ENCODE data around the gene ZNF146. TPM values are rescaled to one million over a fixed set of nuclear protein-coding genes. Genes with fewer than 3 reads are reported as not detected.

The ZNF146 gene
- polyA plus RNA-seq, 1 donor (not counting 4 experiments of a cell fraction or from before 2014, with no cell fraction given), result 82.6 TPM

- FAIRE-seq (no peak), DNase-seq (ENCODE audit: low read depth, low spot score) (no peak)
- no peaks in the 10 kb centered on the region for H3K9me1 ChIP-seq (ENCODE audit: control insufficient read depth, extremely low read depth, insufficient read depth, low read length)
- H3K9me3 ChIP-seq (ENCODE audit: control insufficient read depth, low read depth, low read length), result no peaks in the 10 kb centered on the region
- no peak overlapping the region for H3K4me3 ChIP-seq (ENCODE audit: control insufficient read depth in 2 of 3, extremely low read depth in 1 of 3, insufficient read depth in 2 of 3, low read depth in 1 of 3, low read length in 3 of 3)
- dilution Hi-C loops (cut with MboI; ENCODE audit: extremely low pct_ligation_motif_present, low sequenced_read_pairs), result no loop called here
- H3K4me1 ChIP-seq (ENCODE audit: control insufficient read depth, extremely low read depth, insufficient read depth, low read length), result no peaks in the 10 kb centered on the region
- H4K20me1 ChIP-seq (ENCODE audit: control insufficient read depth, extremely low read depth, insufficient read depth, low read length), result no peaks in the 10 kb centered on the region
- no peak overlapping the region for H3K27ac ChIP-seq (ENCODE audit: control insufficient read depth, insufficient read depth, low read length)
- no peak overlapping the region for H2AFZ ChIP-seq (ENCODE audit: control insufficient read depth, low read length)
- TF ChIP-seq EZH2 (IDR thresholded peaks at IDR 0.05; ENCODE audit: low read length), result no peak
- no peak for TF ChIP-seq CTCF (optimal IDR thresholded peaks at IDR 0.05 in 1 of 3, IDR thresholded peaks at IDR 0.05 in 1 of 3, conservative IDR thresholded peaks at IDR 0.05 in 1 of 3; ENCODE audit: extremely low read depth in 1 of 3, insufficient read depth in 2 of 3, low read length in 3 of 3)
- no peaks in the 10 kb centered on the region for H3K27me3 ChIP-seq (ENCODE audit: control insufficient read depth, extremely low read depth, insufficient read depth, low read length)
- no peaks in the 10 kb centered on the region for H3K79me2 ChIP-seq (ENCODE audit: control insufficient read depth, insufficient read depth, low read length)
- no peak overlapping the region for H3K9ac ChIP-seq (ENCODE audit: control insufficient read depth, extremely low read depth, insufficient read depth, low read length)
- no peak overlapping the region for H3K4me2 ChIP-seq (ENCODE audit: control insufficient read depth, extremely low read depth, insufficient read depth, low read depth, low read length)
- H3K36me3 ChIP-seq (ENCODE audit: control insufficient read depth in 2 of 2, extremely low read depth in 1 of 2, insufficient read depth in 2 of 2, low read length in 2 of 2), result no peaks in the 10 kb centered on the region
Observed at GRCh38 chr19:36257520-36257876, 42.6 kb downstream of the ZNF146 start.

GRCh38 chr19:36258028-36258875, 43.3 kb downstream of the ZNF146 start:
- Histone ChIP-seq H3K27me3 (ENCODE audit: control insufficient read depth, extremely low read depth, insufficient read depth, low read length) (no peaks in the 10 kb centered on the region), H3K27ac (ENCODE audit: control insufficient read depth, insufficient read depth, low read length) (no peak overlapping the region), H4K20me1 (ENCODE audit: control insufficient read depth, extremely low read depth, insufficient read depth, low read length) (no peaks in the 10 kb centered on the region), H3K9me3 (ENCODE audit: control insufficient read depth, low read depth, low read length) (no peaks in the 10 kb centered on the region), H3K4me3 (ENCODE audit: control insufficient read depth in 2 of 3, extremely low read depth in 1 of 3, insufficient read depth in 2 of 3, low read depth in 1 of 3, low read length in 3 of 3) (no peak overlapping the region), H3K9ac (ENCODE audit: control insufficient read depth, extremely low read depth, insufficient read depth, low read length) (no peak overlapping the region), H2AFZ (ENCODE audit: control insufficient read depth, low read length) (no peak overlapping the region), H3K4me1 (ENCODE audit: control insufficient read depth, extremely low read depth, insufficient read depth, low read length) (no peaks in the 10 kb centered on the region), H3K4me2 (ENCODE audit: control insufficient read depth, extremely low read depth, insufficient read depth, low read depth, low read length) (no peak overlapping the region), H3K79me2 (ENCODE audit: control insufficient read depth, insufficient read depth, low read length) (no peaks in the 10 kb centered on the region), H3K9me1 (ENCODE audit: control insufficient read depth, extremely low read depth, insufficient read depth, low read length) (no peaks in the 10 kb centered on the region), H3K36me3 (ENCODE audit: control insufficient read depth in 2 of 2, extremely low read depth in 1 of 2, insufficient read depth in 2 of 2, low read length in 2 of 2) (no peaks in the 10 kb centered on the region)
- TF ChIP-seq EZH2 (IDR thresholded peaks at IDR 0.05; ENCODE audit: low read length) (no peak), CTCF (optimal IDR thresholded peaks at IDR 0.05 in 1 of 3, IDR thresholded peaks at IDR 0.05 in 1 of 3, conservative IDR thresholded peaks at IDR 0.05 in 1 of 3; ENCODE audit: extremely low read depth in 1 of 3, insufficient read depth in 2 of 3, low read length in 3 of 3) (no peak)
- no peak for FAIRE-seq
- no peak for DNase-seq (ENCODE audit: low read depth, low spot score)
- dilution Hi-C loops (cut with MboI; ENCODE audit: extremely low pct_ligation_motif_present, low sequenced_read_pairs), result no loop called here

All from keratinocyte (primary cell).